Activated naive CD4-positive, alpha-beta T cell treated with anti-CD3 and anti-CD28 coated beads for 36 hours (primary cell): ENCODE results near the gene FKBP15. TPM values are rescaled to one million over a fixed set of nuclear protein-coding genes. Genes with fewer than 3 reads are reported as not detected.

Experiments used
- CTCF ChIA-PET: fragments of 350-600 bp; sonication (Branson Sonifier 250); formaldehyde crosslinking; loops from one replicate; lab custom pipeline; 2021; ENCODE audit warnings: antibody characterized with exemption; lab: Charles Lee
- DNase-seq: peaks from one replicate; pipeline ENCODE4 v3.0.0-alpha.2; 2020
- H3K27ac Mint-ChIP-seq: one replicate; pipeline ENCODE4 v1.8.0; 2021; ENCODE audit warnings: mild to moderate bottlenecking, mixed read lengths
- H3K27me3 Mint-ChIP-seq: one replicate; pipeline ENCODE4 v1.8.0; 2021; ENCODE audit warnings: low read depth, mixed read lengths
- H3K36me3 Mint-ChIP-seq: one replicate; pipeline ENCODE4 v1.8.0; 2021; ENCODE audit warnings: low read depth, mixed read lengths
- H3K4me1 Mint-ChIP-seq: one replicate; pipeline ENCODE4 v1.8.0; 2021; ENCODE audit warnings: low read depth, mixed read lengths
- H3K4me3 Mint-ChIP-seq: one replicate; pipeline ENCODE4 v1.8.0; 2021; ENCODE audit warnings: mild to moderate bottlenecking, moderate library complexity, mixed read lengths
- H3K9me3 Mint-ChIP-seq: one replicate; pipeline ENCODE4 v1.8.0; 2021; ENCODE audit warnings: mixed read lengths
- intact Hi-C: fragments of 100-400 bp; cut with micrococcal nuclease; formaldehyde crosslinking; loops from one replicate; pipeline ENCODE4 v1.15.1; 2023
- total RNA-seq, 2 experiments: library from RNA; stranded (reverse); gene quantifications; one replicate each; pipeline ENCODE4 v1.2.3, GENCODE V29; 2021

The FKBP15 gene
- total RNA-seq, 2 experiments from 2014 or later = 14.7 to 15.8 TPM

DNA sequence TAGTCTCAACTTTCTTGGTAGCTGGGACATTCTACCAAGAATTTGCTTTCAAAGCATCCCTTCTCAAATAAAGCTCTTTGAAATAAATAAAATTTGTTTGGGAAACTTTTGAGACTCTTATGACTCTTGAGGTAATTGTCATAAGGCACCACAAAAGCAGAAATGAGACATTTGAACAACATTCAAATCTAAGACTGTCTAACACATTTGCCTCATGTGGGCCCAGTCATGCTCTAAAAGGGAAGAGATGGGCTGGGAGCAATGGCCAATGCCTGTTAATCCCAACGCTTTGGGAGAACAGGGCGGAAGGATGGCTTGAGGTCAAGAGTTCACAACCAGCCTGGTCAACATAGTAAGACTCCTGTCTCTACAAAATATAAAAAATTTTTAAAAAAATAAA lies 43.8 kb downstream of the FKBP15 start:
- Mint-ChIP-seq H3K4me1 (no peaks in the 10 kb centered on the region), H3K27me3 (no peaks in the 10 kb centered on the region), H3K9me3 (peaks cover 4% of the 10 kb centered on the region), H3K27ac (no peak overlapping the region), H3K36me3 (peaks cover 45% of the 10 kb centered on the region), H3K4me3 (no peak overlapping the region)
- DNase-seq = no peak
- CTCF ChIA-PET = no interaction called here
- intact Hi-C loops = no loop called here

DNA sequence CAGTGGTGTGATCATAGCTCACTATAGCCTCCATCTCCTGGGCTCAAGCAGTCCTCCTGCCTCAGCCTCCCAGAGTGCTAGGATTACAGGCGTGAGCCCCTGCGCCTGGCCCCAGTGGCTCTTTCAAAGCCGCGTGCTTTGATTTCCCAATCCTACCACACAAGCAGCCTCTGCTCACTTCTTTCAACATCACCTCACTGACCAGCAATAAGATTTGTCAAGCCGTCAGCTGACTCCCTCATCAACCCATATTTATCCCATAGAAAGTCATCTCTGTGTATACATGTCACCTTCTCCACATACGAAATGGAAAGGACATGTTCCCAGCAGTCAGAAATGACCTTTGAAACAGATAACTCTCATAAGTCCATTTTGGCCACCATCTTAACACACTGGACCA lies 44.3 kb downstream of the FKBP15 start:
- Mint-ChIP-seq H3K27me3 (no peaks in the 10 kb centered on the region), H3K36me3 (peaks cover 45% of the 10 kb centered on the region), H3K9me3 (peaks cover 4% of the 10 kb centered on the region), H3K4me1 (no peaks in the 10 kb centered on the region), H3K4me3 (no peak overlapping the region), H3K27ac (no peak overlapping the region)
- intact Hi-C loops = no loop called here
- CTCF ChIA-PET = no interaction called here
- no peak for DNase-seq

GRCh38 chr9:113173341-113173740 lies 47.7 kb downstream of the FKBP15 start:
- H3K4me1 Mint-ChIP-seq = no peaks in the 10 kb centered on the region
- H3K27ac Mint-ChIP-seq = no peak overlapping the region

GRCh38 chr9:113168809-113169208 lies 52.3 kb downstream of the FKBP15 start:
- no peak for DNase-seq

More at GRCh38 chr9:113173341-113173740, 47.7 kb downstream of the FKBP15 start:
- intact Hi-C loops = no loop called here
- no peaks in the 10 kb centered on the region for H3K27me3 Mint-ChIP-seq
- H3K4me3 Mint-ChIP-seq = no peak overlapping the region
- H3K36me3 Mint-ChIP-seq = peaks cover 56% of the 10 kb centered on the region
- peaks cover 4% of the 10 kb centered on the region for H3K9me3 Mint-ChIP-seq
- DNase-seq = no peak
- CTCF ChIA-PET = interaction anchor here (1.1 kb wide), 1 partner anchor 13 kb away, joined by 3 read pairs; no protein-coding TSS in a partner anchor

GRCh38 chr9:113166039-113166438 lies 55.0 kb downstream of the FKBP15 start:
- no peaks in the 10 kb centered on the region for H3K27me3 Mint-ChIP-seq

More at GRCh38 chr9:113168809-113169208, 52.3 kb downstream of the FKBP15 start:
- peaks cover 38% of the 10 kb centered on the region for H3K36me3 Mint-ChIP-seq
- H3K4me3 Mint-ChIP-seq = no peak overlapping the region
- H3K4me1 Mint-ChIP-seq = no peaks in the 10 kb centered on the region
- H3K9me3 Mint-ChIP-seq = peaks cover 4% of the 10 kb centered on the region
- H3K27me3 Mint-ChIP-seq = no peaks in the 10 kb centered on the region
- H3K27ac Mint-ChIP-seq = no peak overlapping the region
- intact Hi-C loops = no loop called here
- CTCF ChIA-PET = no interaction called here

GRCh38 chr9:113164536-113165300 lies 56.4 kb downstream of the FKBP15 start:
- intact Hi-C loops = no loop called here
- H3K27me3 Mint-ChIP-seq = no peaks in the 10 kb centered on the region
- H3K9me3 Mint-ChIP-seq = no peaks in the 10 kb centered on the region
- no peaks in the 10 kb centered on the region for H3K4me1 Mint-ChIP-seq
- H3K27ac Mint-ChIP-seq = no peak overlapping the region
- CTCF ChIA-PET = interaction anchor here (2.5 kb wide), 1 partner anchor 12 kb away, joined by 8 read pairs; no protein-coding TSS in a partner anchor
- DNase-seq = no peak
- H3K4me3 Mint-ChIP-seq = no peak overlapping the region
- peaks cover 14% of the 10 kb centered on the region for H3K36me3 Mint-ChIP-seq

More at GRCh38 chr9:113166039-113166438, 55.0 kb downstream of the FKBP15 start:
- no peaks in the 10 kb centered on the region for H3K4me1 Mint-ChIP-seq
- CTCF ChIA-PET = interaction anchor here (1.6 kb wide), 1 partner anchor 10 kb away, joined by 3 read pairs; no protein-coding TSS in a partner anchor
- H3K4me3 Mint-ChIP-seq = no peak overlapping the region
- intact Hi-C loops = no loop called here
- H3K9me3 Mint-ChIP-seq = no peaks in the 10 kb centered on the region
- H3K36me3 Mint-ChIP-seq = peaks cover 15% of the 10 kb centered on the region
- DNase-seq = no peak
- no peak overlapping the region for H3K27ac Mint-ChIP-seq

GRCh38 chr9:113163001-113163400 lies 58.1 kb downstream of the FKBP15 start:
- Mint-ChIP-seq H3K4me1 (no peaks in the 10 kb centered on the region), H3K4me3 (no peak overlapping the region), H3K36me3 (peaks cover 7% of the 10 kb centered on the region), H3K9me3 (no peaks in the 10 kb centered on the region), H3K27me3 (no peaks in the 10 kb centered on the region), H3K27ac (no peak overlapping the region)
- intact Hi-C loops = no loop called here
- CTCF ChIA-PET = interaction anchor here (0.7 to 2.5 kb wide), 2 partner anchors 11 to 261 kb away, joined by 3 to 8 read pairs; no protein-coding TSS in a partner anchor
- DNase-seq = no peak

GRCh38 chr9:113160571-113160970 lies 60.5 kb downstream of the FKBP15 start:
- intact Hi-C loops = no loop called here
- no peak for DNase-seq
- CTCF ChIA-PET = no interaction called here
- Mint-ChIP-seq H3K9me3 (no peaks in the 10 kb centered on the region), H3K36me3 (peaks cover 7% of the 10 kb centered on the region), H3K27me3 (no peaks in the 10 kb centered on the region), H3K4me1 (peaks cover 11% of the 10 kb centered on the region), H3K27ac (no peak overlapping the region), H3K4me3 (no peak overlapping the region)

GRCh38 chr9:113158446-113158845 lies 62.6 kb downstream of the FKBP15 start:
- Mint-ChIP-seq H3K27ac (no peak overlapping the region), H3K36me3 (peaks cover 7% of the 10 kb centered on the region), H3K9me3 (no peaks in the 10 kb centered on the region), H3K4me1 (peaks cover 17% of the 10 kb centered on the region), H3K4me3 (no peak overlapping the region), H3K27me3 (no peaks in the 10 kb centered on the region)
- CTCF ChIA-PET = no interaction called here
- intact Hi-C loops = no loop called here
- DNase-seq = no peak

DNA sequence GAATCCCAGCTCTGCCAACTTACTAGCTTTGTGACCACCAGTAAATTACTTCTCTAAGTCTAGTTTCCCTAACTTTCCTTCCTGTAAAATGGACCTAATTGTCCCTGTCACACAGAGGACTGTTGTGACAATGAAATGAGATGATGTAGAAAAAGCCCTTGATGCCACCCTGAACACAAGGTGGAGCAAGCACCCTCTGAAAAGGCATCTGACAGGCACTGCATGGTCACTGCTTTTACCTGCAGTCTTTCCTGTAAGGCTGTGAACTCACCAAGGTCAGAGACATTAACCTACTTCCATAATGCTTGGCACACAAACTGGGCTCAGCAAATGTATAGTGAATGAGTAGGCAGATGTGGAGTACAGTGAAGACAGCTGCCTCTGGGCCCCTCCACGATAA lies 64.2 kb downstream of the FKBP15 start:
- H3K4me3 Mint-ChIP-seq = no peak overlapping the region
- intact Hi-C loops = loop anchor here (2.0 kb wide), 1 partner anchor 254 kb away; the partner anchor contains the start of genes C9orf43 and POLE3

DNA sequence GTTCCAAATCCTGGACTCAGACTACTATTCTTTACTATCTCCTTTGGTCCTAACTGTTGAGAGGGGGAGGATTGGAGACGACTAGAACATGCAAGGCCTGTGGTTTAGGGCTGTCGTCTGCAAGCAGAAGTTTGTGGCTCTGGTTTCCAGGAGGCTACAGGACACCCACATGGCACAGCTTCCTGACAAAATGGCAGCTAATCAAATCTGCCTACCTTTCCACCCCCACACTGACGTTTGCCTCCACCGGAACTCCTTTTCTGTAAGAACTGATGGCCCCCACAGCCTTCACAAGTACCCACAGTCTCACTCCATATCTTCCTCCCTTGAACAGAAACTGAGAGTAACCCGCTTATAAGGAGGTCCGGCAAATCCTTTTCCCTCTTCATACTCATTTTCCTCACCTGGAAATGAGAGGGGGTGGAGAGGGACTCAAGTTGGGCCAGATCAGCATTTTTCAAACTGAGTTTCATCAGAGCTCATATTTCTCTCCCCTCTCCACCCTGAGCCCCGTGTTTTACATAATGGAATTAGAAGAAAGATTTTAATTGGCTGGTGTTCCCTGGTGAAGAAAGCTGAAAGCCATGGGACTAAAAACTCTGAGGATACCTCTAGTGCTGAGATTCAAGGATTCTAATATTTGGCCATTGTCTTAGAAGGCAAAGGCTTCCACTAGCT lies 65.0 kb downstream of the FKBP15 start:
- peak; percentile 62 for DNase-seq
- no peaks in the 10 kb centered on the region for H3K9me3 Mint-ChIP-seq
- no peaks in the 10 kb centered on the region for H3K27me3 Mint-ChIP-seq
- H3K4me1 Mint-ChIP-seq = peaks cover 30% of the 10 kb centered on the region
- H3K4me3 Mint-ChIP-seq = no peak overlapping the region
- intact Hi-C loops = loop anchor here (2.0 kb wide), 1 partner anchor 255 kb away; the partner anchor contains the start of genes C9orf43 and POLE3
- H3K36me3 Mint-ChIP-seq = peaks cover 7% of the 10 kb centered on the region
- peak overlapping the region; percentile 25 for H3K27ac Mint-ChIP-seq
- CTCF ChIA-PET = interaction anchor here (0.6 to 1.0 kb wide), 5 partner anchors 10 to 811 kb away, joined by 3 read pairs; no protein-coding TSS in a partner anchor

More for the DNA sequence above, 64.2 kb downstream of the FKBP15 start:
- CTCF ChIA-PET = interaction anchor here (0.7 to 1.2 kb wide), 3 partner anchors 10 to 44 kb away, joined by 3 to 4 read pairs (median 3); no protein-coding TSS in a partner anchor
- peak; percentile 13 for DNase-seq
- Mint-ChIP-seq H3K9me3 (no peaks in the 10 kb centered on the region), H3K4me1 (peaks cover 26% of the 10 kb centered on the region), H3K36me3 (peaks cover 7% of the 10 kb centered on the region), H3K27me3 (no peaks in the 10 kb centered on the region), H3K27ac (no peak overlapping the region)

- no peaks in the 10 kb centered on the region for H3K9me3 Mint-ChIP-seq
- intact Hi-C loops = loop anchor here (5.0 kb wide), 2 partner anchors 427 to 778 kb away; no protein-coding TSS in a partner anchor
- peaks cover 4% of the 10 kb centered on the region for H3K36me3 Mint-ChIP-seq
- DNase-seq = no peak
- H3K27ac Mint-ChIP-seq = no peak overlapping the region
- CTCF ChIA-PET = interaction anchor here (1.0 kb wide), 1 partner anchor 42 kb away, joined by 3 read pairs; no protein-coding TSS in a partner anchor
- H3K4me3 Mint-ChIP-seq = no peak overlapping the region
- H3K4me1 Mint-ChIP-seq = peaks cover 30% of the 10 kb centered on the region
- H3K27me3 Mint-ChIP-seq = no peaks in the 10 kb centered on the region
Measured at GRCh38 chr9:113154946-113155345, 66.1 kb downstream of the FKBP15 start.
